ENCODE data around the gene PRDX2.
"Not testable (repeated sequence)": the region's sequence is repeated elsewhere in the genome, so short reads cannot be mapped to it uniquely, and the experiment has no call there.

Gene PRDX2

DNA sequence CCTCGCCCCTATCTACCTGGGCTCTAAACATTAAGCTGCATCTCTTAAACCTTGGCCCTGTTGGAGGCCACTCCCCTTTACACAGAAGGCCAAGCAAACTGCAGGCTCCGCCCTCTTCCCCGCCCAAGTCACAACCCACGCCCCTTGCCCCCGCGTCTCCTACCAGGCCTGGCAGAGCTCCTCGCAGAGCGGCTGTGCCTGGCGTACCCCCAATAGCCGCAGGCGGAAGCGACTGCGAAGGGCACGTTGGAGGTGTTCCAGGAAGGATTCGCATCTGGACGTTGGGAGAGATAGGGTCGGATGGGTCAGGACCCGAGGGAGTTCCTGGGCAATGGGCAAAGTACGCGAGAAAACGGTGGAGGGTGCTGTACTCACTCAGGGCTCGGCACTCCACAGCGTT, 26.9 kb upstream of the PRDX2 start:
- FAIRE-seq (no peak), DNase-seq (ENCODE audit: insufficient read length, low spot score) (no peak)

DNA sequence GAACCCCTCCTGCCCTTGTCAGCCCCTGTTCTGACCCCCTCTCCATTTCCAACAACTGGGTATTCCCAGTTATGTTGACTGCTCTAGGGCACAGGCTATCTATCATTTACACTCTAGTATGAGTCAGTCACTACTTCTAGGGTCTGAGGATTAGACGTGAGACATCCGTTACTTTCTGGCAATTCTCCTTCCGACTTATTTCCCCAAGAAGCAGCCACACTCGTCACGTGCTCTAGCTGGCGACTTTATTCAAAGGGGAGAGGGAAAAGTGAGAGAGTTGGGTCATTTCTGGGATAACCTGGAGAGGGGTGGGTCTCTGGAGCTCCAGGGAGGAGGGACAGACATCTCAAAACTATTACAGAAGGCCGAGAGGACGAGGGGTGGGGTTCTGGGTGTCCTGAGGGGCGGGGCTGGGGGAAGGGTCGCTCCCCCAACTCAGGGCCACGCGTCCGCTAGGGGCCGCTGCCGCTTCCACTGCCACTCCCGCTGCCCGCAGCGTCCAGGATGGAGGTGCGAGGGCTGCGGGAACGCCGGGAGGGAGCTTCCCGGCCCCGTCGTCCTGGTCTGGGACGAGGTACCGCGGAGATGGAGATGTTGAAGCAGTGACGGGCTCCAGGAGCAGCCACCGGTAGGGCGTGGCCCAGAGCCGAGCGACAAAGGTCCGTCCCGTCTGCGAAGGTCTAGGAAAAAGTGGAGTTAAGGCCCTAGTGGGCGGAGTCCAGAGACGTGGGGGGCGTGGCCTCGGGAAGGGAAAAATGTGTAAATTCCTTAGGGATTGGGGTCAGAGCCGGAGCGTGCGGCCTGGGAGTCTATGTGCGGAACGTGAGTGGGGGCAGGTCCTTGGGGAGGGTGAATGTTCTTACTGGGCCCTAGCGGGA, 23.9 kb upstream of the PRDX2 start:
- DNase-seq (ENCODE audit: insufficient read length, low spot score): no peak

DNA sequence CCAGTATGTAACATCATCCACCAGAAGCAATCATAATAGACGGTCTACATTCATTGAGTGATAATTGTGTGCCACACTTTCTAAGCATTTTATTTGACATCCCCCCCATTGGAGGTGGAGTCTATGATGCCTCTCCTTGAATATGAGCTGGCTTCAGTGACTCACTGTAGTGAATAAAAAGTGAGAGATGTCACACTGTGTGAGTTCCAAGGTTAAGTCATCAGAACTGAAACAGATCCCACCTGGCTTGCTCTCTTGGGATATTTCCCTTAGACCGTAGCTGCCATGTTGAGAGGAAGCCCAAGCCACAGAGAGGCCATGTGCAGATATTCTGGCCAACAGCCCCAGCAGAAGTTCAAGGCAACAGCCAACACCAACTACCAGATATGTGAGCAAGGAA, 20.2 kb upstream of the PRDX2 start:
- DNase-seq (ENCODE audit: insufficient read length, low spot score) (no peak), FAIRE-seq (no peak)

More for the DNA sequence above, 23.9 kb upstream of the PRDX2 start:
- no peak for FAIRE-seq

- not testable (repeated sequence) for DNase-seq (ENCODE audit: insufficient read length, low spot score); FAIRE-seq
Measured at GRCh38 chr19:12817810-12818209, 16.2 kb upstream of the PRDX2 start.

DNA sequence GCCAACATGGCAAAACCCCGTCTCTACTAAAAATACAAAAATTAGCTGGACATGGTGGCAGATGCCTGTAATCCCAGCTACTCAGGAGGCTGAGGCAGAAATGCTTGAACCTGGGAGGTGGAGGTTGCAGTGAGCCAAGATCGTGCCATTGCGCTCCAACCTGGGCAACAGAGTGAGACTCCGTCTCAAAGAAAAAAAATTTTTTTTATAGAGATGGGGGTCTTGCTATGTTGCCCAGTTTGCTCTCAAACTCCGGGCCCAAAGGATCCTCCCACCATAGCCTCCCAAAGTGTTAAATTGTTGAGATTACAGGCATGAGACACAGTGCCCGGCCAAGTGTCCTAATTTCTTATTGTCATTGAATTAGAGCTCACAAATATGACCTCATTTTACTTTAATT, 15.6 kb upstream of the PRDX2 start:
- not testable (repeated sequence) for FAIRE-seq; DNase-seq (ENCODE audit: insufficient read length, low spot score)

GRCh38 chr19:12815088-12815487, 13.5 kb upstream of the PRDX2 start:
- FAIRE-seq: no peak
- no peak for DNase-seq (ENCODE audit: insufficient read length, low spot score)

DNA sequence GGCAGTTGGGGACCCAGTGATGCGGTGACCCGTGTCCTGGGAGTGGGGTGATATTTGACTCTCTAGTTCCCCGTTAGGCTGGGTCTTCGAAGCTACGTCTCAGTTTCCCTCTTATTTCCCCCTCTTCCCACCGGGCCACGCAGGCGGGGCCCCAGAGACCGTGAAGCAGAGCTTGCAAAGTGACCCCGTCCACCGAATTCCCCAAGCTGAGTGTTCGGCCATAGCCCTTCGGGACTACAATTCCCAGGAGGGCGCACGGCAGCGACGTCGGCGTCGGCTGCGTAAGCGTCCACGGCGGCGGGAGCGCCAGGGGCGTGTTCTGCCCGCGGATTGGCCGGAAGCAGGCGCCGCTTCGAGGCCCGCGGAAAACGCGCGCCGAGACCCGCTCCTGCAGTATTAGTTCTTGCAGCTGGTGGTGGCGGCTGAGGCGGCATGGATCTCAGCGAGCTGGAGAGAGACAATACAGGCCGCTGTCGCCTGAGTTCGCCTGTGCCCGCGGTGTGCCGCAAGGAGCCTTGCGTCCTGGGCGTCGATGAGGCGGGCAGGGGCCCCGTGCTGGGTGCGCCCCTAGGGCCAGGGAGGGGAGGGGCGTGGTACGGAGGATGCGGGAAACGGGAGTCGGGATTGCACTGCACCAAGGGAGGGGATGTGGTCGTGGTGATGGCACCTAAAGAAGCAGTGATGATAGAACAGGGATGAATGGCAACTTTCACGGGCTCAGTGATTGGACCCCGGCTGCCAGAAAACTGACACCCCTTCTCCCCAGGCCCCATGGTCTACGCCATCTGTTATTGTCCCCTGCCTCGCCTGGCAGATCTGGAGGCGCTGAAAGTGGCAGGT, 4.9 kb upstream of the PRDX2 start, which contains the start of gene RNASEH2A:
TSS of gene RNASEH2A (plus strand) at position 343 of the 840 bp plus-strand sequence. CDS start at position 433, 90 bp downstream.
- peak; percentile 97 for FAIRE-seq
- peak; percentile 95 for DNase-seq (ENCODE audit: insufficient read length, low spot score)

DNA sequence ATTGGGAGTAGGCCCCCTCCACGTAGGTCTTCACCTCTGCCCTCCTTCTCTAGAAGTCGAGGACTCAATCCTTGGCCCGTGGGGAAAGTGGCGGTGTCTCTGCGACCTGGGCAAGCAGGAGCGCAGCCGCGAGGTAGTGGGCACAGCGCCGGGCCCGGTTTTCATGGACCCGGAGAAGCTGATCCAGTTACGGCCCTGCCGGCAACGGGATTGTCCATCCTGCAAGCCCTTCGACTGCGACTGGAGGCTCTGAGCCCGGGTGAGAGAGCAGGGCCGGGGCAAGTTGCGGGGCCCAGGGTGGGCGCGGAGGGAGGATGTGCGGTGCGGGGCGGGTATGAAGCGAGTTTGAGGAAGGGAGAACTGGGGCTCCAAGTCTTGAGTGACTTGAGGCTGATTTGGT, 2.5 kb upstream of the PRDX2 start:
- DNase-seq (ENCODE audit: insufficient read length, low spot score) (no peak), FAIRE-seq (no peak)

GRCh38 chr19:12802267-12803106, 887 bp upstream of the PRDX2 start:
- FAIRE-seq: no peak
- DNase-seq (ENCODE audit: insufficient read length, low spot score): no peak

DNA sequence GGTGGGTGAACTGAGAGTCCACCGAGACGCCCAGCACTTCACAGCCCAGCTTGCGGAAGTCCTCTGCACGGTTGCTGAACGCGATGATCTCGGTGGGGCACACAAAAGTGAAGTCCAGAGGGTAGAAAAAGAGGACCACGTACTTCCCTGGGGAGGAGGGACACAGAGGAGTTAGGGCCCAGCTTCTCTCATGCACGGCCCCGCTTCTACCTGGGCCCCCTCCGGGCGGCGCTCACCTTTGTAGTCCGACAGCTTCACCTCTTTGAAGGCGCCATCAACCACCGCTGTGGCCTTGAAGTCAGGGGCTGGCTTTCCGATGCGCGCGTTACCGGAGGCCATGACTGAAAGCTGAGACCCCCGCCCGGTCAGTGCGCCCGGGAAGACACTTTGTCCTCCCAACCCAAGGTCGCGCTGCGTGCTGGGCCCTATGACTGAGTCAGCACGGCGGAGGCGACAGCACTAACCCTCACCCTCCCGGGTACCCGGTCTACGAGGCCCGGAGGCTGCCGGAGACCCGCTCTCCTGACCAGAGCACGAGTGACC, 606 bp downstream of the PRDX2 start:
- DNase-seq (ENCODE audit: insufficient read length, low spot score) (no peak), FAIRE-seq (no peak)

DNA sequence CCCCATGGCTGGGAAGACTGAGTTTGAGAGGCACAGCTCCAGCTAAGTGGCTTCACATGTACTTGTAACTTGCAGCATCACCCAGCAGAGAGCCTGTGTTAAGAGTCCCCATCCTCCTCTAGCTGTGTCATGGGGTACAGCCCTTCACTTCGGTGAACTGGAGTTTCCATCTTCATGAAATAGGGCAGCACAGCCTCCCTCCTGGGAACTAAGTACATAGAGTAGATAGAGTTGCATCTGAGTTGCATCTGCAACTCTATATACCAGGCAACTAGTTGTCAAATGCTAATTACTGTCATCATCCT, 1.2 kb downstream of the PRDX2 start:
- no peak for DNase-seq (ENCODE audit: insufficient read length, low spot score)
- no peak for FAIRE-seq

DNA sequence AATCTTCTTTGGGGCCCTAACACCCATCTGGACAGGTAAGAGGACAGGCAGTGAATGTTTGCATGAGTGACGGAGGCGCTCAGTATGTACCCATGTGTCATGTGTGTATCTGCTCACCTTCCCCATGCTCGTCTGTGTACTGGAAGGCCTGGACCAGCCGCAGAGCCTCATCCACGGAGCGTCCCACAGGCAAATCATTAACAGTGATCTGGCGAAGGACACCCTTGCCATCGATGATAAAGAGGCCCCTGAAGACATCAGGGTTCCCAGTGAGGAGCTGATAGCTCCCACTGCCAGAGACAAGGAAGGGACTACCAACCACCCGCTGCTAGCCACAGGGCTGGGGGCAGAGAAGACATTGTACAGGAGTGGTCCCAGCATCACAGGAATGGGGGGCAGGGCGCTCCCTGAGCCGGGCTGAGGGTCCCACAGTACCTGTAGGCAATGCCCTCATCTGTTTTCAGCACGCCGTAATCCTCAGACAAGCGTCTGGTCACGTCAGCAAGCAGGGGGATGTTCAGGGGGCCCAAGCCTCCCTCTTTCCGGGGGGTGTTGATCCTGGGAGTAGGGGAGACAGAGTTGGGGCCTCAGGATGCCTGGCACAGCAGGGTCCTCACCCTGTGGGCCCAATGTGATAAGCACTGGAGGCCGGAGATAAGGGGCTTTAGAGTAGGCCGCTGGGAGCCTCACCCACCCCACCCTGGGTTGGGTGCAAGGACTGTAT, 1.7 kb downstream of the PRDX2 start:
- FAIRE-seq (no peak), DNase-seq (ENCODE audit: insufficient read length, low spot score) (no peak)

- not testable (repeated sequence) for FAIRE-seq; DNase-seq (ENCODE audit: insufficient read length, low spot score)
Measured at GRCh38 chr19:12797607-12798006, 4.0 kb downstream of the PRDX2 start.

GRCh38 chr19:12797141-12797587, 4.4 kb downstream of the PRDX2 start:
- FAIRE-seq: no peak
- DNase-seq (ENCODE audit: insufficient read length, low spot score): no peak

GRCh38 chr19:12796146-12797071, 5.2 kb downstream of the PRDX2 start:
- FAIRE-seq (peak; percentile 87), DNase-seq (ENCODE audit: insufficient read length, low spot score) (no peak)

DNA sequence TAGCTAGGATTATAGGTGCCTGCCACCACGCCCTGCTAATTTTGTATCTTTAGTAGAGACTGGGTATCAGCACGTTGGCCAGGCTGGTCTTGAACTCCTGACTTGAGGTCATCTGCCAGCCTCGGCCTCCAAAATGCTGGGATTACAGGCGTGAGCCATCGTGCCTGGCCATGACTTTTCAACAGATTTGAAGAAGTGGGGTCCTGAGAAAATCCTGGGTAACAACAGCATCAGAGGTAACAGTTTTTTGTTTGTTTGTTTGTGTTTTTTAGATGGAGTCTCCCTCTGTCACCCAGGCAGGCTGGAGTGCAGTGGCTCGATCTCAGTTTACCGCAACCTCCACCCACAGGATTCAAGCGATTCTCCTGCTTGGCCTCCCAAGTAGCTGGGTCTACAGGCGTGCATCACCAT, 6.6 kb downstream of the PRDX2 start:
- DNase-seq (ENCODE audit: insufficient read length, low spot score) (no peak), FAIRE-seq (no peak)

DNA sequence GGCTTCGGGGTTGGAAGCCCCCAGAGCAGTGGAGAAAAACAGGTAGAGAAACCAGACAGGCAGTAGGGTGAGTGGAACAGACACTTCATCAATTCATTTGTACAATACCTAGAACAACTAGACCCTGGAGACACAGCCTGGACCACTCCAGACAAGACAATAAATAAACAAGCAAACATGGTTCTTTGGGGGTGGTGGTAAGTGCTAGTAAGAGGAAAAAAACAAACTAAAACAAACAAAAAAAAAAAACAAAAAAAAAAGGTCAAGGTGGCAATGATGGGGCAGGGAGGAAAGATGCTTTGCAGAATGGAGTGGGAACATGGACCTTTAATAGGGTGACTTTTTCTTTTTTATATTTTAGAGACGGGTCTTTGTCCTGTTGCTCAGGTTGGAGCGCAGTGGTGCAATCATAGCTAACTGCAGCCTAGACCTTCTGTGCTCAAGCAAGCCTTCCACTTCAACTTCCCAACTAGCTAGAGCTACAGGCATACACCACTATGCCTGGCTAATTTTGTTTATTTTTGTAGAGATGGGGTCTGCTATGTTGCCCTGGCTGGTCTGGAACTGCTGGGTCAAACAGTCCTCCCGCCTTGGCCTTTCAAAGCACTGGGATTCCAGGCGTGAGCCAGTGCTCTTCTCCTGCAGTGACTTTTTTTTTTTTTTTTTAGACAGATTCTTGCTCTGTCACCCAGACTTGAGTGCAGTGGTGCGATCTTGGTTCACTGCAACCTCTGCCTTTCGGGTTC, 7.2 kb downstream of the PRDX2 start:
- no peak for FAIRE-seq
- no peak for DNase-seq (ENCODE audit: insufficient read length, low spot score)
